K562 (cell line): ENCODE measurements around the gene IRS1. TPM values are rescaled to one million over a fixed set of nuclear protein-coding genes. Genes with fewer than 3 reads are reported as not detected.

Experiments
- ATAC-seq: fragments of 200-7000 bp; cut with Tn5 transposase; 3 replicates; pipeline ENCODE4 v1.9.1; 2020; ENCODE audit warnings: moderate library complexity
- BruUV-seq: library from RNA; stranded (reverse); fragments of 400-500 nt; replicated peaks from 2 replicates; lab custom pipeline; 2021; lab: Mats Ljungman, UMichigan
- CTCF ChIA-PET: fragments of 300-600 bp; formaldehyde crosslinking; extraction: SDS; loops from one replicate; lab custom pipeline; 2021; ENCODE audit warnings: low intra/inter-chr PET ratio; lab: Yijun Ruan, JAX
- POLR2A ChIA-PET: fragments of 300-600, 350-650 bp; sonication (Branson Sonifier 250); formaldehyde crosslinking; extraction: SDS; loops from one replicate; lab custom pipeline; 2021; ENCODE audit warnings: antibody characterized with exemption, inconsistent platforms; lab: Yijun Ruan, JAX
- DNase-seq, 4 experiments: peaks; one replicate each; pipeline versions ENCODE4 v3.0.0 to v3.0.0-alpha.2; 2011 to 2018; ENCODE audit warnings: low spot score in 3 of 4, mixed read lengths in 3 of 4; ENCODE audit errors: extremely low read depth in 1 of 4
- FAIRE-seq: peaks from 2 replicates; lab custom pipeline; 2011; peaks lifted over from hg19 to GRCh38; lab: Jason Lieb, UNC
- H2AFZ ChIP-seq: 2 replicates; pipeline ENCODE4 v1.6.0; 2011; ENCODE audit warnings: low read depth, low read length, control low read depth, inconsistent platforms
- H3K27ac ChIP-seq: fragments of 200-600 bp; 3 replicates; pipeline ENCODE4 v1.8.0; 2011; ENCODE audit warnings: low read depth, mild to moderate bottlenecking, control low read depth, inconsistent platforms, low read length, moderate library complexity, mixed read lengths; ENCODE audit errors: extremely low read depth
- H3K27me3 ChIP-seq, 2 experiments: fragments of 300-600 bp in 1 of 2; 2 replicates in 1 of 2; 3 replicates in 1 of 2; pipeline versions ENCODE4 v1.6.0 to v1.8.0; 2011; ENCODE audit warnings: inconsistent platforms in 2 of 2, low read length in 2 of 2, mild to moderate bottlenecking in 1 of 2, mixed read lengths in 1 of 2, moderate library complexity in 1 of 2; ENCODE audit not compliant: control insufficient read depth in 2 of 2, insufficient read depth in 2 of 2
- H3K36me3 ChIP-seq: fragments of 300-600 bp; 3 replicates; pipeline ENCODE4 v1.8.0; 2011; ENCODE audit warnings: mild to moderate bottlenecking, low read length, inconsistent platforms; ENCODE audit not compliant: control insufficient read depth, insufficient read depth
- H3K4me1 ChIP-seq, 2 experiments: fragments of 200-600 bp in 1 of 2; replicated peaks in 1 of 2; 2 replicates in 1 of 2; 3 replicates in 1 of 2; pipeline versions ENCODE4 v1.5.1 to v1.8.0; 2011; ENCODE audit warnings: inconsistent platforms in 2 of 2, low read length in 2 of 2, mild to moderate bottlenecking in 1 of 2, mixed read lengths in 1 of 2, moderate library complexity in 1 of 2; ENCODE audit not compliant: control insufficient read depth in 2 of 2, insufficient read depth in 2 of 2
- H3K4me2 ChIP-seq: 2 replicates; pipeline ENCODE4 v1.6.1; 2011; ENCODE audit warnings: low read length, control low read depth, inconsistent platforms, mixed read lengths; ENCODE audit not compliant: insufficient read depth
- H3K4me3 ChIP-seq: fragments of 200-600 bp; sonication (generic), shearing (Covaris generic); 2 replicates; pipeline ENCODE4 v1.5.1; 2016; ENCODE audit warnings: control low read depth, inconsistent platforms
- H3K79me2 ChIP-seq: fragments of 200-600 bp; 3 replicates; pipeline ENCODE4 v1.8.0; 2011; ENCODE audit warnings: low read length, inconsistent platforms; ENCODE audit not compliant: control insufficient read depth, insufficient read depth
- H3K9ac ChIP-seq, 2 experiments: 2 replicates each; pipeline versions ENCODE4 v1.6.0 to v1.6.1; 2011; ENCODE audit warnings: low read depth in 2 of 2, low read length in 2 of 2, control low read depth in 1 of 2, inconsistent platforms in 1 of 2, mild to moderate bottlenecking in 1 of 2, mixed read lengths in 1 of 2; ENCODE audit not compliant: insufficient read depth in 1 of 2
- H3K9me1 ChIP-seq: one replicate; pipeline ENCODE4 v1.6.0; 2011; ENCODE audit warnings: inconsistent platforms, mild to moderate bottlenecking, low read length, moderate library complexity; ENCODE audit not compliant: control insufficient read depth, insufficient read depth
- H3K9me3 ChIP-seq: replicated peaks from 2 replicates; pipeline ENCODE4 v1.5.1; 2011; ENCODE audit warnings: low read depth, low read length, inconsistent platforms; ENCODE audit not compliant: control insufficient read depth, insufficient read depth
- H4K20me1 ChIP-seq: replicated peaks from 2 replicates; pipeline ENCODE4 v1.6.1; 2011; ENCODE audit warnings: low read length, inconsistent platforms, mixed read lengths; ENCODE audit not compliant: control insufficient read depth, insufficient read depth
- ASH1L ChIP-seq: fragments of 450-650 bp; IDR thresholded peaks from 2 replicates; pipeline ENCODE4 v1.6.1; 2018; ENCODE audit warnings: borderline replicate concordance, mild to moderate bottlenecking, low read depth; ENCODE audit not compliant: partially characterized antibody
- MEF2D ChIP-seq: conservative IDR thresholded peaks from 2 replicates; pipeline ENCODE4 v1.6.1; 2016; ENCODE audit warnings: low read depth, missing genetic modification characterization, missing compliant biosample characterization
- YY1 ChIP-seq, 3 experiments: IDR thresholded peaks; 2 replicates each; pipeline ENCODE4 v1.6.1; 2011; ENCODE audit warnings: low read length in 2 of 3, mild to moderate bottlenecking in 2 of 3, moderate library complexity in 2 of 3, borderline replicate concordance in 1 of 3, control low read depth in 1 of 3, low read depth in 1 of 3; ENCODE audit not compliant: insufficient read depth in 3 of 3, insufficient replicate concordance in 2 of 3, control insufficient read depth in 1 of 3, insufficient read length in 1 of 3; ENCODE audit errors: extremely low read depth in 1 of 3
- whole genome bisulfite sequencing: fragments of 100-300 bp; shearing (Covaris generic); methylation state at CpG from one replicate; pipeline ENCODE4 v1.1.6; 2016; ENCODE audit warnings: low coverage, mixed read lengths; ENCODE audit not compliant: insufficient coverage; ENCODE audit errors: missing lambda C conversion rate; 5-methylcytosine and 5-hydroxymethylcytosine counted together
- in situ Hi-C: fragments of 300-500 bp; cut with MboI; formaldehyde crosslinking; loops from 4 replicates; pipeline ENCODE4 v1.15.0; 2018; ENCODE audit warnings: inconsistent platforms, mixed read lengths
- intact Hi-C: fragments of 100-400 bp; cut with micrococcal nuclease; formaldehyde crosslinking; loops from 2 replicates; pipeline ENCODE4 v1.14.2; 2022
- polyA plus RNA-seq, 8 experiments: library from polyadenylated mRNA; depleted of rRNA in 4 of 8; stranded (reverse) in 5 of 8; unstranded in 3 of 8; fragments of >200 nt; fragmentation: Nextera tagmentation in 2 of 8; fragmentation: Illumina TruSeq in 1 of 8; extraction: Ambion mirVana in 2 of 8; extraction: Trizol in 1 of 8; gene quantifications; 2 replicates each; pipeline versions ENCODE4 v1.2.1 to v1.2.3, GENCODE V29; 2011 to 2014; ENCODE audit warnings: inconsistent platforms in 1 of 8, missing spikeins in 1 of 8
- total RNA-seq, 7 experiments: library from RNA; depleted of rRNA in 6 of 7; stranded (reverse); fragments of >200 nt in 6 of 7; fragmentation: Illumina TruSeq in 2 of 7; extraction: Trizol in 2 of 7; gene quantifications; 2 replicates each; pipeline versions ENCODE4 v1.2.1 to v1.2.3, GENCODE V29; 2011 to 2021; ENCODE audit warnings: low replicate concordance in 1 of 7

IRS1 gene
- total and polyA plus RNA-seq, 9 of the 15 experiments (the other 6 are each of a cell fraction or from before 2014, with no cell fraction given): under 0.01 to 0.31 (median 0.08) TPM; not detected in 1

DNA sequence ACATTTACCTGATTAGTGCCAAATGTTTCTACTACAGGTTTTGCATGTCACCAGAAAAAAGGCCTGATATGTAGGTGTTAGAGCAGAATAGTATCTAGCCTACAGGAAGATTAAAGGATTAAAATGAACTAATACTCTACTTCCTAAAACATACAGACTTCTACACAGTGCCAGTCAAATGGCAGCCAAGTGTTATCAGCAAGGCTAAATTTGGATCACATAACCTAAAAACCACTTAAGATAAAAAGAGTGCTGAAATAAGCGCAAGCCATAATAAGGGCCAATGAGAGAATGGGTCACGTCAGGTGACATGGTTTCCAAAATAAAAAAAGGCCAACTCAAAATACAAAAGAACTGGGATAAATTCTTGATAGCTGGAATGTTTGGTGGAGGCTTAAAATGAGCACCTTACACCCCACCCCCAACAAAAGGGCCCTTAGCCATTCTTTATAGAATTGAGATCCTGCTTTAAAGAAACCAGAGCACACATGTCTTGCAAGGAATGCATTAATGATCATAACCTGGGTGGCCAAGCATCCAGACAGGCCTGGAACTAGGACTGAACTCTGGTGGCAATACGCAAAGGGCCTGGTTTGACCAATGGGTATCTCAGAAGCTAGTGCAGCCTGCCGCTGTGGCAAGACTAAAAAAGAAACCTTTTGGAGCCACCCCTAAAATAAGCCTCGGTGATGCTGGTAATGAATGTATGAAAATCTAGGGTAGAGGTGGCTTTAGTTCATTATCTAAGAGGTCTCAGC, 32.4 kb downstream of the IRS1 start:
- intact Hi-C loops: no loop called here
- Histone ChIP-seq H3K36me3 (no peaks in the 10 kb centered on the region), H3K4me1 (no peaks in the 10 kb centered on the region; a peak in 1 of 5 replicates), H3K9ac (no peak overlapping the region), H3K9me3 (no peaks in the 10 kb centered on the region), H3K9me1 (no peaks in the 10 kb centered on the region), H3K27me3 (no peaks in the 10 kb centered on the region), H3K4me2 (no peak overlapping the region), H4K20me1 (no peaks in the 10 kb centered on the region), H3K4me3 (no peak overlapping the region), H2AFZ (no peak overlapping the region), H3K79me2 (no peaks in the 10 kb centered on the region), H3K27ac (no peak overlapping the region)
- ATAC-seq (no peak), DNase-seq (no peak), FAIRE-seq (no peak)
- no peak for TF ChIP-seq ASH1L
- TF ChIP-seq YY1 (IDR thresholded peaks at IDR 0.05; ENCODE audit: borderline replicate concordance in 1 of 3, control insufficient read depth in 1 of 3, extremely low read depth in 1 of 3, insufficient read depth in 3 of 3, insufficient read length in 1 of 3, insufficient replicate concordance in 2 of 3, low read depth in 1 of 3, low read length in 2 of 3): no peak
- TF ChIP-seq MEF2D (tag): peak; percentile 85
- in situ Hi-C loops: no loop called here
- POLR2A ChIA-PET: no interaction called here
- CTCF ChIA-PET: no interaction called here
- 7% methylated on average over 5 of the region's 5 CpGs for WGBS
- no TSS peak for BruUV-seq
